CD14-positive monocyte (primary cell): ENCODE measurements around the gene FLOT2. TPM values are rescaled to one million over a fixed set of nuclear protein-coding genes. Genes with fewer than 3 reads are reported as not detected.
A peak's percentile ranks its signal among the peaks of the same experiment; 100 is the strongest.

Experiments
- DNase-seq, 3 donors: peaks; one replicate each; pipeline ENCODE4 v3.0.0-alpha.2; 2011 to 2022
- H2AFZ ChIP-seq: 2 replicates; pipeline ENCODE4 v1.6.0; 2012; ENCODE audit warnings: mild to moderate bottlenecking, low read depth, low read length, inconsistent platforms; ENCODE audit not compliant: insufficient read depth, poor library complexity, severe bottlenecking
- H3K27ac ChIP-seq, 2 donors: 1 replicate in 1 of 2; 2 replicates in 1 of 2; pipeline ENCODE4 v1.5.1; 2012 to 2013; ENCODE audit warnings: low read length in 2 of 2, control low read depth in 1 of 2, inconsistent platforms in 1 of 2, low read depth in 1 of 2, mild to moderate bottlenecking in 1 of 2
- H3K27me3 ChIP-seq, 2 donors: one replicate each; pipeline versions ENCODE4 v1.6.0 to v1.6.1; 2011 to 2013; ENCODE audit warnings: low read length in 2 of 2; ENCODE audit not compliant: control insufficient read depth in 2 of 2, insufficient read depth in 2 of 2
- H3K36me3 ChIP-seq, 2 donors: replicated peaks in 1 of 2; 1 replicate in 1 of 2; 2 replicates in 1 of 2; pipeline versions ENCODE4 v1.5.1 to v1.6.1; 2012 to 2013; ENCODE audit warnings: low read length in 2 of 2, control low read depth in 1 of 2, inconsistent platforms in 1 of 2, mild to moderate bottlenecking in 1 of 2; ENCODE audit not compliant: insufficient read depth in 2 of 2, control insufficient read depth in 1 of 2
- H3K4me1 ChIP-seq, 2 donors: 1 replicate in 1 of 2; 2 replicates in 1 of 2; pipeline versions ENCODE4 v1.5.1 to v1.6.1; 2012 to 2013; ENCODE audit warnings: low read length in 2 of 2, control low read depth in 1 of 2, inconsistent platforms in 1 of 2, mild to moderate bottlenecking in 1 of 2, moderate library complexity in 1 of 2; ENCODE audit not compliant: insufficient read depth in 2 of 2, control insufficient read depth in 1 of 2
- H3K4me2 ChIP-seq: replicated peaks from 2 replicates; pipeline ENCODE3; 2012; ENCODE audit warnings: low read length, moderate library complexity, mild to moderate bottlenecking; ENCODE audit not compliant: poor library complexity, severe bottlenecking; ENCODE audit errors: extremely low read depth
- H3K4me3 ChIP-seq, 3 experiments: fragments of 200-600 bp in 1 of 3; sonication (generic) in 1 of 3; replicated peaks in 1 of 3; 1 replicate in 2 of 3; 2 replicates in 1 of 3; pipeline ENCODE4 v1.5.1; 2011 to 2013; ENCODE audit warnings: low read length in 3 of 3, mild to moderate bottlenecking in 3 of 3, control low read depth in 2 of 3, low read depth in 2 of 3, inconsistent platforms in 1 of 3, moderate library complexity in 1 of 3
- H3K79me2 ChIP-seq: 2 replicates; pipeline ENCODE4 v1.6.0; 2012; ENCODE audit warnings: mild to moderate bottlenecking, control low read depth, inconsistent platforms, low read length, moderate library complexity; ENCODE audit not compliant: insufficient read depth
- H3K9ac ChIP-seq: 2 replicates; pipeline ENCODE4 v1.6.0; 2017; ENCODE audit warnings: low read length, mild to moderate bottlenecking; ENCODE audit not compliant: insufficient read depth, poor library complexity, severe bottlenecking
- H3K9me3 ChIP-seq, 2 donors: replicated peaks in 1 of 2; 1 replicate in 1 of 2; 2 replicates in 1 of 2; pipeline versions ENCODE4 v1.5.1 to v1.6.1; 2012 to 2013; ENCODE audit warnings: low read length in 2 of 2, control low read depth in 1 of 2; ENCODE audit not compliant: control insufficient read depth in 1 of 2, insufficient read depth in 1 of 2
- H4K20me1 ChIP-seq: 2 replicates; pipeline ENCODE4 v1.6.0; 2012; ENCODE audit warnings: mild to moderate bottlenecking, low read length, control low read depth, moderate library complexity; ENCODE audit not compliant: insufficient read depth
- H3K27ac Mint-ChIP-seq, 7 donors: one replicate each; pipeline ENCODE4 v1.8.0; 2020; ENCODE audit warnings: mild to moderate bottlenecking in 7 of 7, mixed read lengths in 7 of 7, moderate library complexity in 6 of 7, inconsistent platforms in 2 of 7
- H3K27me3 Mint-ChIP-seq, 3 donors: one replicate each; pipeline ENCODE4 v1.8.0; 2021 to 2022; ENCODE audit warnings: low read depth in 3 of 3, mild to moderate bottlenecking in 3 of 3, mixed read lengths in 3 of 3, moderate library complexity in 3 of 3, inconsistent platforms in 1 of 3
- H3K36me3 Mint-ChIP-seq, 2 donors: one replicate each; pipeline ENCODE4 v1.8.0; 2020; ENCODE audit warnings: mixed read lengths in 2 of 2, inconsistent platforms in 1 of 2, mild to moderate bottlenecking in 1 of 2
- H3K4me1 Mint-ChIP-seq: one replicate; pipeline ENCODE4 v1.8.0; 2020; ENCODE audit warnings: mild to moderate bottlenecking, mixed read lengths
- H3K4me3 Mint-ChIP-seq, 2 donors: one replicate each; pipeline ENCODE4 v1.8.0; 2020; ENCODE audit warnings: mild to moderate bottlenecking in 2 of 2, mixed read lengths in 2 of 2, moderate library complexity in 1 of 2
- H3K9me3 Mint-ChIP-seq, 7 donors: one replicate each; pipeline ENCODE4 v1.8.0; 2020 to 2022; ENCODE audit warnings: mixed read lengths in 7 of 7, mild to moderate bottlenecking in 6 of 7, moderate library complexity in 6 of 7, inconsistent platforms in 2 of 7
- WGBS: methylation state at CpG from one replicate; pipeline ENCODE4 v1.1.5; 2013; ENCODE audit warnings: missing lambda C conversion rate; ENCODE audit not compliant: insufficient coverage; 5-methylcytosine and 5-hydroxymethylcytosine counted together
- intact Hi-C, 2 donors: fragments of 100-400 bp; cut with micrococcal nuclease; formaldehyde crosslinking; loops; one replicate each; pipeline versions ENCODE4 v1.15.0 to v1.15.1; 2023
- polyA plus RNA-seq, 3 donors: library from polyadenylated mRNA; depleted of rRNA in 1 of 3; unstranded in 2 of 3; stranded (reverse) in 1 of 3; fragments of 300-500 nt in 2 of 3; fragments of >200 nt in 1 of 3; fragmentation: Illumina TruSeq in 2 of 3; gene quantifications; 1 replicate in 2 of 3; 2 replicates in 1 of 3; pipeline ENCODE4 v1.2.3, GENCODE V29; 2012 to 2021
- TF ChIP-seq, protein P1 (sequence below): fragments of 200-600 bp; IDR thresholded peaks from one replicate; pipeline ENCODE4 v1.8.0; 2022; ENCODE audit warnings: antibody characterized with exemption, mild to moderate bottlenecking

FLOT2 gene
- polyA plus RNA-seq, 3 donors = 138 to 271 (median 244) TPM

DNA sequence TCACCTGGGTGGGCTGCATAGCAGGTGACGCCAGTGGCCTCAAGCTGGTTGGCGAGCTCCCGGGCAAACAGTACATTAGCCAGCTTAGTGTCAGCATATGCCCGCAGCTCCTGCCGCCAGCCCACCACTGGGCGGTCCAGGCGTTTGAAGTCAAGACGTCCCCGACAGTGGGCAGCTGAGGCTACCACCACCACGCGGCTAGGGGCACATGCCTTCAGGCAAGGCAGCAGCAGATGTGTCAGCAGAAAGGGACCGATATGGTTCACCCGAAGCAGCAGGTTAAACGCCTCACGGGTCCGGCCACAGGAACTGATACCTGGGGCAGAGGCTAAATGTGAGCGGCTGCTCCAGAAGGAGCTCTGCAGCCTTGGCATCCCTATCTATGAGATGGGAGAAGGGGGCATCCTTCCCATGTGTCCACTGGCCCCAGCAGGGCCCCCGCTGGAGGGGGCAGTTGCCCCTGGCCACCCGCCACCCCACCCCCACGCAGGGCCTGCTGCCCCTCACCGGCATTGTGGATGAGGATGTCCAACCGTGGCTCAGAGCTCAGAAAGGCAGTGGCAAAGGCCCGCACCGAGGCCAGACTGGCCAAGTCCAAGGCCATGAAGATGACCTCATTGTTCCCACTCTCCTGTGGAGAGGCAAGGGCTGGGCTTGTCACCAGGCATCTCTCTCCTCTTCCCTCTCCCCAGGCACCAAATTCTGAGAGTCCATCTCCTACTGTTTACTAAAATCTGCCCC, 3.6 kb upstream of the FLOT2 start:
- H2AFZ ChIP-seq = no peak overlapping the region
- no peak overlapping the region for H3K9ac ChIP-seq
- intact Hi-C loops = loop anchor here (5.0 to 10.0 kb wide), 2 partner anchors 51 to 214 kb away; partner anchors contain the start of gene PHF12 (in 1 of the 2)
- Mint-ChIP-seq H3K27me3 (peaks cover 1 to 10% (median 2%) of the 10 kb centered on the region in 3 donors), H3K4me3 (no peak overlapping the region), H3K27ac (peak overlapping the region in 1 of 7 donors; percentile 72), H3K4me1 (peaks cover 36% of the 10 kb centered on the region), H3K9me3 (peaks cover 0 to 2% (median 0%) of the 10 kb centered on the region in 7 donors), H3K36me3 (peaks cover 11% of the 10 kb centered on the region in 2 donors)
- H3K27me3 ChIP-seq = no peaks in the 10 kb centered on the region
- TF ChIP-seq, protein P1, sequence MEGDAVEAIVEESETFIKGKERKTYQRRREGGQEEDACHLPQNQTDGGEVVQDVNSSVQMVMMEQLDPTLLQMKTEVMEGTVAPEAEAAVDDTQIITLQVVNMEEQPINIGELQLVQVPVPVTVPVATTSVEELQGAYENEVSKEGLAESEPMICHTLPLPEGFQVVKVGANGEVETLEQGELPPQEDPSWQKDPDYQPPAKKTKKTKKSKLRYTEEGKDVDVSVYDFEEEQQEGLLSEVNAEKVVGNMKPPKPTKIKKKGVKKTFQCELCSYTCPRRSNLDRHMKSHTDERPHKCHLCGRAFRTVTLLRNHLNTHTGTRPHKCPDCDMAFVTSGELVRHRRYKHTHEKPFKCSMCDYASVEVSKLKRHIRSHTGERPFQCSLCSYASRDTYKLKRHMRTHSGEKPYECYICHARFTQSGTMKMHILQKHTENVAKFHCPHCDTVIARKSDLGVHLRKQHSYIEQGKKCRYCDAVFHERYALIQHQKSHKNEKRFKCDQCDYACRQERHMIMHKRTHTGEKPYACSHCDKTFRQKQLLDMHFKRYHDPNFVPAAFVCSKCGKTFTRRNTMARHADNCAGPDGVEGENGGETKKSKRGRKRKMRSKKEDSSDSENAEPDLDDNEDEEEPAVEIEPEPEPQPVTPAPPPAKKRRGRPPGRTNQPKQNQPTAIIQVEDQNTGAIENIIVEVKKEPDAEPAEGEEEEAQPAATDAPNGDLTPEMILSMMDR = no peak
- 98% methylated on average over 22 of the region's 24 CpGs for WGBS
- no peak overlapping the region for H3K27ac ChIP-seq
- peaks cover 39% of the 10 kb centered on the region for H3K79me2 ChIP-seq
- no peak for DNase-seq
- peaks cover 17% of the 10 kb centered on the region for H4K20me1 ChIP-seq
- H3K36me3 ChIP-seq = peaks cover 4 to 6% of the 10 kb centered on the region in 2 donors
- H3K4me2 ChIP-seq = peak overlapping the region; percentile 98
- no peaks in the 10 kb centered on the region for H3K9me3 ChIP-seq
- H3K4me3 ChIP-seq = peak overlapping the region in 1 of 3 experiments; percentile 88
- peaks cover 31 to 45% of the 10 kb centered on the region in 2 donors for H3K4me1 ChIP-seq

DNA sequence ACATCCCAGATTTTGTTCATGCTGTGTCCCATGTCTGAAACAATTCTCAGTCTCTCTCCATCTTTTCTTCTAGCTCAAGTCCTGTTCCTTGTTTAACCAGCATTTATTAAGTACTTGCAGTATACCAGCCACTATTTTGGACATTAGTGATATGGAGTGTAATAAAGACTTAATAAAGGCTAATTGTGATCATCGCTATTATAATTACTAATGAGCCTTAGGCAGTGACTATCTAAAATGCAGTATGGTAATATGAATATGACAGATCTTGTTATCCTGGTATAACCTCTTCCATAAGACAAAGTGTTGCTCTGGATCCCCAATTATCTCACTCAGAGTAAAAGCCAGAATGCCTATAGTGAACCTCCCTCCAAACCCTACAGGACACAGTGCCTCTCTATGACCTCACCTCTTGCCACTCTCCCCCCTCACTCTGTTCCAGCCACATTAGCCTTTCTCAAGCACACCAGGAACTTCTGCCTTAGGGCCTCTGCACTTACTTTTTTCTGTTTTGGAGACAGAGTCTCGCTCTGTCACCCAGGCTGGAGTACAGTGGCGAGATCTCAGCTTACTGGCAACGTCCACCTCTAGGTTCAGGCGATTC, 1.8 kb upstream of the FLOT2 start:
- Histone ChIP-seq H3K27ac (no peak overlapping the region), H3K9me3 (no peaks in the 10 kb centered on the region), H3K79me2 (peaks cover 58% of the 10 kb centered on the region), H3K4me1 (peaks cover 48 to 62% of the 10 kb centered on the region in 2 donors), H3K27me3 (no peaks in the 10 kb centered on the region), H2AFZ (no peak overlapping the region), H3K36me3 (no peaks in the 10 kb centered on the region), H3K9ac (no peak overlapping the region), H3K4me3 (no peak overlapping the region), H3K4me2 (no peak overlapping the region), H4K20me1 (peaks cover 20% of the 10 kb centered on the region)
- intact Hi-C loops = loop anchor here in 1 of 2 donors (5.0 kb wide), 1 partner anchor 182 kb away; the partner anchor contains the start of genes RAB34 and RPL23A
- H3K27me3 Mint-ChIP-seq = peaks cover 1 to 10% (median 2%) of the 10 kb centered on the region in 3 donors
- peak overlapping the region in 2 of 7 donors; percentile 13 to 35 for H3K27ac Mint-ChIP-seq
- WGBS = no CpG with 5 or more reads among the region's 5 CpGs
- peaks cover 0 to 2% (median 0%) of the 10 kb centered on the region in 7 donors for H3K9me3 Mint-ChIP-seq
- H3K4me1 Mint-ChIP-seq = peaks cover 45% of the 10 kb centered on the region
- peak overlapping the region in 1 of 2 donors; percentile 31 for H3K4me3 Mint-ChIP-seq
- TF ChIP-seq, protein P1 = no peak
- H3K36me3 Mint-ChIP-seq = peaks cover 6% of the 10 kb centered on the region in 2 donors
- DNase-seq = no peak
